GM18858 (cell line): ENCODE data around the gene GOLGA6B.
"Not testable (repeated sequence)": the region's sequence is repeated elsewhere in the genome, so short reads cannot be mapped to it uniquely, and the experiment has no call there.

Experiments
- ATAC-seq: cut with Tn5 transposase; IDR thresholded peaks from one replicate; pipeline ENCODE4 v1.9.1; 2021; ENCODE audit not compliant: unreplicated experiment

GOLGA6B gene

GRCh38 chr15:72654397-72654796 is at the start of gene GOLGA6B:
TSS of gene GOLGA6B (plus strand) at chr15:72654697. CDS start at chr15:72654738, 41 bp downstream.
- ATAC-seq, result not testable (repeated sequence)

GRCh38 chr15:72604794-72605193 is 49.7 kb upstream of the GOLGA6B start:
- no peak for ATAC-seq

GRCh38 chr15:72608084-72608483 is 46.4 kb upstream of the GOLGA6B start:
- ATAC-seq, result not testable (repeated sequence)

- ATAC-seq, result no peak
Measured at GRCh38 chr15:72609862-72610261, 44.6 kb upstream of the GOLGA6B start.

- ATAC-seq, result not testable (repeated sequence)
Measured at GRCh38 chr15:72612324-72612723, 42.2 kb upstream of the GOLGA6B start.

GRCh38 chr15:72614810-72615532 is 39.5 kb upstream of the GOLGA6B start:
- ATAC-seq, result no peak

GRCh38 chr15:72615533-72616233 is 38.8 kb upstream of the GOLGA6B start:
- ATAC-seq, result not testable (repeated sequence)

GRCh38 chr15:72616491-72617210 is 37.8 kb upstream of the GOLGA6B start:
- no peak for ATAC-seq

- not testable (repeated sequence) for ATAC-seq
Measured at GRCh38 chr15:72623854-72624253, 30.6 kb upstream of the GOLGA6B start.

GRCh38 chr15:72626153-72626552 is 28.3 kb upstream of the GOLGA6B start:
- ATAC-seq, result not testable (repeated sequence)

- not testable (repeated sequence) for ATAC-seq
Measured at GRCh38 chr15:72628249-72629067, 26.0 kb upstream of the GOLGA6B start.

- not testable (repeated sequence) for ATAC-seq
Measured at GRCh38 chr15:72629068-72629570, 25.4 kb upstream of the GOLGA6B start.

GRCh38 chr15:72636519-72637282 is 17.8 kb upstream of the GOLGA6B start:
- ATAC-seq, result not testable (repeated sequence)

GRCh38 chr15:72639759-72640483 is 14.6 kb upstream of the GOLGA6B start:
- ATAC-seq, result not testable (repeated sequence)

GRCh38 chr15:72642271-72642670 is 12.2 kb upstream of the GOLGA6B start:
- not testable (repeated sequence) for ATAC-seq

- not testable (repeated sequence) for ATAC-seq
Measured at GRCh38 chr15:72648631-72649253, 5.8 kb upstream of the GOLGA6B start.

- ATAC-seq, result not testable (repeated sequence)
Measured at GRCh38 chr15:72656014-72656413, 1.5 kb downstream of the GOLGA6B start.

- ATAC-seq, result not testable (repeated sequence)
Measured at GRCh38 chr15:72661081-72661480, 6.6 kb downstream of the GOLGA6B start.

GRCh38 chr15:72663931-72664330 is 9.4 kb downstream of the GOLGA6B start:
- not testable (repeated sequence) for ATAC-seq
